Natural killer cell (primary cell): ENCODE data around the gene DENND2D. TPM values are rescaled to one million over a fixed set of nuclear protein-coding genes. Genes with fewer than 3 reads are reported as not detected.

Source experiments
- ATAC-seq, 3 donors: fragments of 150-1000 bp in 2 of 3; fragments of 200-7000 bp in 1 of 3; cut with Tn5 transposase; 1 replicate in 1 of 3; 2 replicates in 2 of 3; pipeline ENCODE4 v1.10.0; 2021; ENCODE audit warnings: mild to moderate bottlenecking in 2 of 3, moderate library complexity in 2 of 3
- DNase-seq, 2 donors: peaks; one replicate each; pipeline versions ENCODE4 v3.0.0 to v3.0.0-alpha.2; 2013 to 2021; ENCODE audit warnings: mixed read lengths in 1 of 2
- H3K27ac ChIP-seq: one replicate; pipeline ENCODE4 v1.5.1; 2013; ENCODE audit warnings: mild to moderate bottlenecking, low read length
- H3K27me3 ChIP-seq: one replicate; pipeline ENCODE4 v1.6.1; 2013; ENCODE audit warnings: low read length; ENCODE audit not compliant: control insufficient read depth, insufficient read depth
- H3K36me3 ChIP-seq: one replicate; pipeline ENCODE4 v1.6.1; 2013; ENCODE audit warnings: low read length; ENCODE audit not compliant: control insufficient read depth, insufficient read depth
- H3K4me1 ChIP-seq: one replicate; pipeline ENCODE4 v1.6.1; 2013; ENCODE audit warnings: low read length; ENCODE audit not compliant: control insufficient read depth, insufficient read depth
- H3K4me3 ChIP-seq: one replicate; pipeline ENCODE4 v1.5.1; 2013; ENCODE audit warnings: low read length
- H3K9me3 ChIP-seq: one replicate; pipeline ENCODE4 v1.6.1; 2013; ENCODE audit warnings: low read length; ENCODE audit not compliant: control insufficient read depth, insufficient read depth
- H3K27ac Mint-ChIP-seq, 2 donors: one replicate each; pipeline ENCODE4 v1.8.0; 2022; ENCODE audit warnings: mild to moderate bottlenecking in 2 of 2, mixed read lengths in 2 of 2, moderate library complexity in 1 of 2
- H3K27me3 Mint-ChIP-seq, 2 donors: one replicate each; pipeline ENCODE4 v1.8.0; 2022; ENCODE audit warnings: low read depth in 2 of 2, mixed read lengths in 2 of 2
- H3K36me3 Mint-ChIP-seq: one replicate; pipeline ENCODE4 v1.8.0; 2022; ENCODE audit warnings: mixed read lengths
- H3K4me1 Mint-ChIP-seq, 2 donors: one replicate each; pipeline ENCODE4 v1.8.0; 2022; ENCODE audit warnings: mixed read lengths in 2 of 2
- H3K4me3 Mint-ChIP-seq: one replicate; pipeline ENCODE4 v1.8.0; 2022; ENCODE audit warnings: mild to moderate bottlenecking, moderate library complexity, mixed read lengths
- H3K9me3 Mint-ChIP-seq, 2 donors: one replicate each; pipeline ENCODE4 v1.8.0; 2022; ENCODE audit warnings: mixed read lengths in 2 of 2
- CTCF ChIP-seq: fragments of 200-600 bp; IDR thresholded peaks from one replicate; pipeline ENCODE4 v1.8.0; 2022; ENCODE audit warnings: antibody characterized with exemption
- WGBS: methylation state at CpG from one replicate; pipeline ENCODE4 v1.1.7; 2013; ENCODE audit warnings: missing lambda C conversion rate; ENCODE audit not compliant: insufficient coverage; 5-methylcytosine and 5-hydroxymethylcytosine counted together
- intact Hi-C: fragments of 100-400 bp; cut with micrococcal nuclease; formaldehyde crosslinking; loops from one replicate; pipeline ENCODE4 v1.14.2; 2022
- total RNA-seq, 4 donors: library from RNA; stranded (reverse); fragments of 120-200 nt in 1 of 4; gene quantifications; one replicate each; pipeline versions ENCODE4 v1.2.3 to v1.2.4, GENCODE V29; 2013 to 2022

DENND2D gene
- total RNA-seq, 3 donors from 2014 or later (not counting 1 experiment from before 2014, with no cell fraction given), result 203 to 297 (median 203) TPM

GRCh38 chr1:111162488-111162880, 38.0 kb downstream of the DENND2D start:
- intact Hi-C loops, result no loop called here
- no peaks in the 10 kb centered on the region for H3K9me3 Mint-ChIP-seq
- Histone ChIP-seq H3K27me3 (no peaks in the 10 kb centered on the region), H3K9me3 (no peaks in the 10 kb centered on the region), H3K27ac (no peak overlapping the region), H3K4me1 (no peaks in the 10 kb centered on the region), H3K36me3 (peaks cover 58% of the 10 kb centered on the region), H3K4me3 (no peak overlapping the region)
- no peak overlapping the region for H3K4me3 Mint-ChIP-seq
- WGBS, result 100% methylated on average over 1 of the region's 2 CpGs
- ATAC-seq, result no peak
- H3K27me3 Mint-ChIP-seq, result no peaks in the 10 kb centered on the region
- no peak for TF ChIP-seq CTCF
- H3K36me3 Mint-ChIP-seq, result no peaks in the 10 kb centered on the region
- DNase-seq, result no peak
- H3K27ac Mint-ChIP-seq, result peak overlapping the region in 1 of 2 donors; percentile 1
- peaks cover 0 to 17% of the 10 kb centered on the region in 2 donors for H3K4me1 Mint-ChIP-seq

GRCh38 chr1:111161843-111162487, 38.5 kb downstream of the DENND2D start:
- peaks cover 55% of the 10 kb centered on the region for H3K36me3 ChIP-seq
- no peak overlapping the region for H3K4me3 ChIP-seq
- ATAC-seq, result no peak
- 79% methylated on average over 1 of the region's 1 CpG for WGBS
- DNase-seq, result no peak
- H3K9me3 Mint-ChIP-seq, result no peaks in the 10 kb centered on the region
- H3K27me3 Mint-ChIP-seq, result no peaks in the 10 kb centered on the region
- no peaks in the 10 kb centered on the region for H3K36me3 Mint-ChIP-seq
- no peaks in the 10 kb centered on the region for H3K9me3 ChIP-seq
- intact Hi-C loops, result no loop called here
- no peak overlapping the region for H3K4me3 Mint-ChIP-seq
- TF ChIP-seq CTCF, result no peak
- H3K27ac Mint-ChIP-seq, result peak overlapping the region in 1 of 2 donors; percentile 1
- no peaks in the 10 kb centered on the region for H3K4me1 ChIP-seq
- no peaks in the 10 kb centered on the region for H3K27me3 ChIP-seq
- H3K27ac ChIP-seq, result no peak overlapping the region
- peaks cover 0 to 17% of the 10 kb centered on the region in 2 donors for H3K4me1 Mint-ChIP-seq

GRCh38 chr1:111157431-111157830, 43.0 kb downstream of the DENND2D start:
- Histone ChIP-seq H3K27ac (no peak overlapping the region), H3K9me3 (no peaks in the 10 kb centered on the region), H3K4me1 (no peaks in the 10 kb centered on the region), H3K36me3 (peaks cover 59% of the 10 kb centered on the region), H3K4me3 (no peak overlapping the region), H3K27me3 (no peaks in the 10 kb centered on the region)
- intact Hi-C loops, result no loop called here
- no peaks in the 10 kb centered on the region for H3K27me3 Mint-ChIP-seq
- no peak overlapping the region for H3K27ac Mint-ChIP-seq
- H3K4me3 Mint-ChIP-seq, result no peak overlapping the region
- H3K9me3 Mint-ChIP-seq, result no peaks in the 10 kb centered on the region
- TF ChIP-seq CTCF, result no peak
- peaks cover 17% of the 10 kb centered on the region for H3K36me3 Mint-ChIP-seq
- DNase-seq (no peak), ATAC-seq (no peak)
- 100% methylated on average over 1 of the region's 2 CpGs for WGBS
- peaks cover 34 to 40% of the 10 kb centered on the region in 2 donors for H3K4me1 Mint-ChIP-seq
